Fibroblast of mammary gland (primary cell): Measurements from ENCODE around the gene CMIP.

Source experiments
- DNase-seq: peaks from one replicate; pipeline ENCODE4 v3.0.0-alpha.2; 2010; ENCODE audit warnings: low read depth
- H3K4me3 ChIP-seq: 2 replicates; pipeline ENCODE4 v1.5.1; 2011; ENCODE audit warnings: low read depth, mild to moderate bottlenecking, low read length, moderate library complexity; ENCODE audit not compliant: control insufficient read depth
- TF ChIP-seq, protein P1 (sequence below): conservative IDR thresholded peaks from 2 replicates; pipeline ENCODE4 v1.5.1; 2011; ENCODE audit warnings: low read depth, low read length, inconsistent platforms; ENCODE audit not compliant: control insufficient read depth, insufficient read depth

CMIP gene

DNA sequence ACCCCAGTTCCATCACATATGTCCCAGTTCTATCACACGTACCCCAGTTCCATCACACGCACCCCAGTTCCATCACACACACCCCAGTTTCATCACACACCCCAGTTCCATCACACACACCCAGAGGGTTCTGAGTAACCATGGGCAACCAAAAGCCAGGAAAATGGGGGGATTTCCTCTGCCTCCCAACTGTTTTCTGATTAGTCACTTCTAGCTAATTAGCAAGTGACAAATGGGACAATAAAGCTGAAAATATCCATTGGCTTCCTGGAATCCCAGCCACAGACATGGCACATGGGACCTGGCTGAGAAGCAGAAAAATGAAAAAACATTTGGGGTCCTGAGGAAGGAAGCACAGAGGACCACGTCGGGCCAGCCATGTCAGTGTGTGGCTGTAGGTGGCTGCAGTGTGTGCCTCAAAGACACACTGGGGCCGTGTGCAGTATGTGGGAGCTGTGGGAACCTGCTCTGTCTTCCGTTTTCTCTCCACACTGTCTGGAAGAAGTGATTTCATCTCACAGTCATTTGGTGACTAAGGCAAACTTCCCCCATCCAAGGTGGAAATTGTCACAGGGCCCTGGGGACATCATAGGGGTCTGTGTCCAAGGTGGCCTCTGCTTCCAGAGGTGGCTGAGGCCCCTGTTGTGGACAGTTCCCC lies 106.7 kb downstream of the CMIP start:
- TF ChIP-seq, protein P1, sequence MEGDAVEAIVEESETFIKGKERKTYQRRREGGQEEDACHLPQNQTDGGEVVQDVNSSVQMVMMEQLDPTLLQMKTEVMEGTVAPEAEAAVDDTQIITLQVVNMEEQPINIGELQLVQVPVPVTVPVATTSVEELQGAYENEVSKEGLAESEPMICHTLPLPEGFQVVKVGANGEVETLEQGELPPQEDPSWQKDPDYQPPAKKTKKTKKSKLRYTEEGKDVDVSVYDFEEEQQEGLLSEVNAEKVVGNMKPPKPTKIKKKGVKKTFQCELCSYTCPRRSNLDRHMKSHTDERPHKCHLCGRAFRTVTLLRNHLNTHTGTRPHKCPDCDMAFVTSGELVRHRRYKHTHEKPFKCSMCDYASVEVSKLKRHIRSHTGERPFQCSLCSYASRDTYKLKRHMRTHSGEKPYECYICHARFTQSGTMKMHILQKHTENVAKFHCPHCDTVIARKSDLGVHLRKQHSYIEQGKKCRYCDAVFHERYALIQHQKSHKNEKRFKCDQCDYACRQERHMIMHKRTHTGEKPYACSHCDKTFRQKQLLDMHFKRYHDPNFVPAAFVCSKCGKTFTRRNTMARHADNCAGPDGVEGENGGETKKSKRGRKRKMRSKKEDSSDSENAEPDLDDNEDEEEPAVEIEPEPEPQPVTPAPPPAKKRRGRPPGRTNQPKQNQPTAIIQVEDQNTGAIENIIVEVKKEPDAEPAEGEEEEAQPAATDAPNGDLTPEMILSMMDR = no peak
- no peak overlapping the region for H3K4me3 ChIP-seq
- DNase-seq = peak; percentile 25

DNA sequence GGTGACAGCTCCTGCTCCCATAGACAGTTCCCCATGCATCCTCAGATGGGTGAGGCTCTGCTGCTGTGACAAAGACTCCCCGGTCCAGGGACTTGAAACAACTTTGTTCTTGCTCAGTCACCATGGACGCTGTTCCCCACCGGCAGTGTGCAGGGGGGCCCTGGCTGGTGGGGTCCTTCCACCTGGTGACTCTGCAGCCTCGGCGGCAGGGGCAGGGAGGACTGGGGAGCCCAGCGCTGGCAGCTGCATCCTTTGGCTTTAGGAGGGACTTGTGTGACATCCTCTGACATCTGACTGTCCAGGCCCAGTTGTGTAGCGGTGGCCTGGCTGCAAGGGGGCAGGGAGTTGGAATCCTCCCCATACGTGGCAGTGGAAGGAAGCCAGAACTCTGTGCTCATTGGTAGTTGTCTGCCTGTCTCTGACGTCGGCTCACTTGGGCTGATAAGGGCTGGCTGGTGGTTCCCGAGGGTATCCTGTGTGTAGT lies 107.3 kb downstream of the CMIP start:
- DNase-seq = no peak
- TF ChIP-seq, protein P1 = no peak
- H3K4me3 ChIP-seq = no peak overlapping the region

DNA sequence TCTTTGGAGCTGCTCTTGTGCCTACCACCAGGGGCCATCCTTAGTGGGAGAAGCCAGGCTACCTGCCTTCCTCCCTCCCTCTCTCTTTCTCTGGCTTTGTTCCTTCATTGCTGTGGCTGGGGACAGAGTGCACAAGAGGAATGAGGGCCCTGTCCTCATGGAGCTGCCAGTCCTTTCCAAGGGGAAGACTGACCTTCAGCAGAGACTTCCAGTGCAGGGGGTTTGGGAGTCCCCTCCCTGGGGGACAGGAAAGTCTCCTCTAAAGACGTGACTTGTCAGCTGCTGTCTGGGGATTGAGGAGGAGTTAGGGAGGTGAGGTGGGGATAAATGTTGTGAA lies 108.1 kb downstream of the CMIP start:
- no peak for DNase-seq
- no peak overlapping the region for H3K4me3 ChIP-seq
- TF ChIP-seq, protein P1 = no peak

DNA sequence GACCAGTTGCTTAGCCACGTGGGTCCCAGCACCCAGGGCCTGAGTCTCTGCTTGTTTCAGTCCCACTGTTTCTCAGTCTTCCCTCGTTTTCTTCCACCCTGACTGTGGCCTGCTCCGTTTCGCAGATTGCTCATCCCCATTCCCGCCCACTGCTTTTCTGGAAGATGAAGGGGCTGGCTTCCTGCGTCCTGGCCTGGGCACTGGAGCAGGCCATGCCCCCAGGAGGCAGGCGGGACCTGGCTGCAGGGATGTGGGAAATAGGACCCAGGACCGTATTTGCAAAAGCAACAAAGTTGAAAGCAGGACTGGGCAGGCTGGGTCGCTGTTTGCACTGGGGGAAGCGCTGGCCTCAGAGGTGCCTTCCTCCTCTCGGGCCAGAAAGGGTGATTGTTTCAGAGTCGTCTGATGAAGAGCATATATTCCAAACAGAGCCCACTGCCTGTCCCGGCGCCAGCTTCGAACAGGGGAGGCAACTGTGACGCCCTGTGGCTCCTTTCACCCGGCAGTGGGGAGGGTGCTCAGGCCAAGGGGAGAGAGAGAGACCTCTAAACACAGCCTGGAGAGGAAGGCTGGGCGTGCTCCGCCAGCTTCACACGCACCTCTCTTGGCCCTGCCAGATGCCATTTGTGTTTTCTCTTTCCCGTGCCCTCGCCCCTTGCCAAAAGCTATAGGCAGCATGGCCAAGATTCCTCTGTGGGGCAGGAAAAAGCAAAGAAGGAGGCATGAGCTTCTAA lies 108.6 kb downstream of the CMIP start:
- TF ChIP-seq, protein P1 = no peak
- no peak overlapping the region for H3K4me3 ChIP-seq
- DNase-seq = peak; percentile 38

DNA sequence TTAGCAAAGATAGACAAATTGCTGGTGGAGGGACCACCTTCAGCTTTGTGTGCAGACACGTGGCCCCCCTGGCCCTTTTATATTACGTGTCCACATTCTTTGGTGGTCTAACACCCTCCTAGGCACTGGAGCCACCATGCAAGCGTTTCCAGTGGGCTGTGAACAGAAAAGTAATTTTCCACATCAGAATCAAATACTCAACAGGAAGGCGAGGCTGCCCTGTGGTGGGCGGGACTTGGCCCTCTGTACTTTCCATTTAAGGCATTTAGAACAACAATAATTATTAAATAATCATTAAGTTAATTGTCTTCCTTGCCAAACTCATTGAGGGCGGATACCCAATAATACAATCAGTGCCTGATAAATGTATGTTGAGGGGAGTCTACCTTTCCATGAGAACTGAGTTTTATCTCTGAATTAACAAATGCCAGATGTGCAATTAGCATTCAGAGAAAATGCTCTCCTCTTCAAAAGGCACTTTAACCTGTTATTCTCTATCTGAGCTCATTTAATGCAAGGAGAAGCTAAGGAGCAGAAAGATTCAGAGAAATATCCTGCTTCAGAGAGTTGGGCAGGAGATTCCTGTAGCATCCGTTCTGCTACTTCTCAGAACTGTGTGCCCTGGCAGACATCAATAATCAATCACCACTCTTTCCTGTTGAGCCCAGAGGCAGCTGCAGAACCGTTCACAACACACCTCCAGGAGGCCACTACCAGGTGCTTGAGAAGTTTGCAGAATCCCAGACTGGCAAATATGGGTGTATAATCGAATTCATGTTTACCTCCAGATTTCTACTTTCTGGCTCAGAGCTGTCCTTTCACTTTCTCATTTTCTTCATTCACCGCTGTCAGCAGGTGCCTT lies 109.4 kb downstream of the CMIP start:
- TF ChIP-seq, protein P1 = no peak
- no peak overlapping the region for H3K4me3 ChIP-seq
- no peak for DNase-seq

DNA sequence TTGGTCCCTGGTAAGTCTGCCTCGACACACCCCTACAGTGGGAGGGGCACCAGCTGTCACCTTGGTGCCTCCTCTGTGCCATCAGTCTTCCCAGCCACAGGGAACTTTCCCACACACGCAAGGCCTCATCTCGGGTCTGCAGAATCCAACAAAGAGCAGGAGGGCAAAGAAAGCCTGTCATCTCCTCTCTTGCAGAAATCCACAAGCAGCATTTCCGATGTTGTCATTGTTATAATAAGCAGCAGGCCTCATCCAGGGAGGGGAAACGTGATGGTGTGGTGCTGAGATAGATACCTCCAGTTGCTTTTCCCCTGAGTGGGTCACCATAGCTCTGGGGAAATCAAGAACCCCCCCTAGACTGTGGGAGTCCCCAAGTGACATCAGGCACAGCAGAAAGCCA lies 110.4 kb downstream of the CMIP start:
- no peak for DNase-seq
- no peak overlapping the region for H3K4me3 ChIP-seq
- TF ChIP-seq, protein P1 = no peak
